Measurements from ENCODE around the gene FAM171A1. TPM values are rescaled to one million over a fixed set of nuclear protein-coding genes. Genes with fewer than 3 reads are reported as not detected.

FAM171A1 gene
- total and polyA plus RNA-seq, 12 donors: 3.5 to 14.1 (median 5.7) TPM

GRCh38 chr10:15378569-15378968, 7.5 kb upstream of the FAM171A1 start:
- no peak for DNase-seq

GRCh38 chr10:15374566-15374965, 3.5 kb upstream of the FAM171A1 start:
- Histone ChIP-seq H3K4me1 (replicated peaks in 1 of 2) (peaks cover 0 to 4% of the 10 kb centered on the region in 2 donors), H3K9me3 (replicated peaks in 1 of 3) (no peaks in the 10 kb centered on the region), H3K4me3 (no peak overlapping the region), H3K27me3 (no peaks in the 10 kb centered on the region), H3K36me3 (replicated peaks in 1 of 2) (no peaks in the 10 kb centered on the region), H3K27ac (no peak overlapping the region)
- no peak for TF ChIP-seq CTCF (IDR thresholded peaks at IDR 0.05)
- TF ChIP-seq POLR2A (IDR thresholded peaks at IDR 0.05): no peak
- 6 to 14% (median 8%) methylated on average over 1 of the region's 1 CpG for WGBS, 4 donors
- intact Hi-C loops (cut with DNase I): no loop called here
- no peak for DNase-seq

More at GRCh38 chr10:15378569-15378968, 7.5 kb upstream of the FAM171A1 start:
- WGBS, 4 donors: 76 to 86% (median 83%) methylated on average over 5 of the region's 5 CpGs
- no peak overlapping the region for H3K4me3 ChIP-seq
- no peaks in the 10 kb centered on the region for H3K27me3 ChIP-seq
- H3K27ac ChIP-seq: no peak overlapping the region
- intact Hi-C loops (cut with DNase I): no loop called here
- H3K4me1 ChIP-seq (replicated peaks in 1 of 2): no peaks in the 10 kb centered on the region
- no peaks in the 10 kb centered on the region for H3K9me3 ChIP-seq (replicated peaks in 1 of 3)
- TF ChIP-seq CTCF (IDR thresholded peaks at IDR 0.05): no peak
- no peak for TF ChIP-seq POLR2A (IDR thresholded peaks at IDR 0.05)
- H3K36me3 ChIP-seq (replicated peaks in 1 of 2): no peaks in the 10 kb centered on the region

GRCh38 chr10:15374156-15374555, 3.1 kb upstream of the FAM171A1 start:
- peaks cover 0 to 4% of the 10 kb centered on the region in 2 donors for H3K4me1 ChIP-seq (replicated peaks in 1 of 2)
- no peaks in the 10 kb centered on the region for H3K36me3 ChIP-seq (replicated peaks in 1 of 2)
- no peak overlapping the region for H3K4me3 ChIP-seq
- H3K27me3 ChIP-seq: no peaks in the 10 kb centered on the region
- no peak overlapping the region for H3K27ac ChIP-seq
- 63 to 71% (median 69%) methylated on average over 3 of the region's 3 CpGs for WGBS, 4 donors
- TF ChIP-seq POLR2A (IDR thresholded peaks at IDR 0.05) (no peak), CTCF (IDR thresholded peaks at IDR 0.05) (no peak)
- no peaks in the 10 kb centered on the region for H3K9me3 ChIP-seq (replicated peaks in 1 of 3)
- intact Hi-C loops (cut with DNase I): no loop called here
- peak in 1 of 7 donors; percentile 23 for DNase-seq

- peaks cover 0 to 4% of the 10 kb centered on the region in 2 donors for H3K4me1 ChIP-seq (replicated peaks in 1 of 2)
- H3K4me3 ChIP-seq: no peak overlapping the region
- intact Hi-C loops (cut with DNase I): loop anchor here in 1 of 2 donors (2.0 kb wide), 1 partner anchor 162 kb away; no protein-coding TSS in a partner anchor
- WGBS, 4 donors: 82 to 89% (median 87%) methylated on average over 2 of the region's 2 CpGs
- DNase-seq: no peak
- TF ChIP-seq CTCF (IDR thresholded peaks at IDR 0.05): no peak
- TF ChIP-seq POLR2A (IDR thresholded peaks at IDR 0.05): no peak
- H3K27ac ChIP-seq: no peak overlapping the region
- H3K27me3 ChIP-seq: no peaks in the 10 kb centered on the region
- no peaks in the 10 kb centered on the region for H3K36me3 ChIP-seq (replicated peaks in 1 of 2)
- no peaks in the 10 kb centered on the region for H3K9me3 ChIP-seq (replicated peaks in 1 of 3)
Observed at GRCh38 chr10:15373199-15373598, 2.1 kb upstream of the FAM171A1 start.
